ENCODE measurements around the gene AOC2. TPM values are rescaled to one million over a fixed set of nuclear protein-coding genes. Genes with fewer than 3 reads are reported as not detected.
"Not testable (repeated sequence)": the region's sequence is repeated elsewhere in the genome, so short reads cannot be mapped to it uniquely, and the experiment has no call there.

Gene AOC2
- total RNA-seq, 1 donor from 2014 or later, result 10.5 TPM

DNA sequence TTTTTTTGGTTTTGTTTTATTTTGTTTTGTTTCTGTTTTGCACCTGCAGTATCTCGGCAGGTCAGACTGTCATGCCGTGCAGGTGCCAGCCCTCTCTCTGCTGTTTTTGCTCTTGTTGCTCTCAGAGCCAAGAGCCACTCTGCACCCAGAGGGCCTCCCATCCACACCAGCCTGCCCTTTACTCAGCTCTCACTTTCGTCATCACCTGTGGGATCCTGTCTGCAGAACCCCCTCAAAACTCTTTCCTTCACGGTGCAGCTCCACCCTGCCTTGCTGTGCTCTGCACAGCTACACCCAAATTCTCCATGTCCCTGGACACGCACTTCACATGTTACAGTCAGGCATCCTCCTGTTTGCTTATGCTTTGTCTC, 9.2 kb downstream of the AOC2 start:
- DNase-seq (ENCODE audit: low spot score), result no peak

DNA sequence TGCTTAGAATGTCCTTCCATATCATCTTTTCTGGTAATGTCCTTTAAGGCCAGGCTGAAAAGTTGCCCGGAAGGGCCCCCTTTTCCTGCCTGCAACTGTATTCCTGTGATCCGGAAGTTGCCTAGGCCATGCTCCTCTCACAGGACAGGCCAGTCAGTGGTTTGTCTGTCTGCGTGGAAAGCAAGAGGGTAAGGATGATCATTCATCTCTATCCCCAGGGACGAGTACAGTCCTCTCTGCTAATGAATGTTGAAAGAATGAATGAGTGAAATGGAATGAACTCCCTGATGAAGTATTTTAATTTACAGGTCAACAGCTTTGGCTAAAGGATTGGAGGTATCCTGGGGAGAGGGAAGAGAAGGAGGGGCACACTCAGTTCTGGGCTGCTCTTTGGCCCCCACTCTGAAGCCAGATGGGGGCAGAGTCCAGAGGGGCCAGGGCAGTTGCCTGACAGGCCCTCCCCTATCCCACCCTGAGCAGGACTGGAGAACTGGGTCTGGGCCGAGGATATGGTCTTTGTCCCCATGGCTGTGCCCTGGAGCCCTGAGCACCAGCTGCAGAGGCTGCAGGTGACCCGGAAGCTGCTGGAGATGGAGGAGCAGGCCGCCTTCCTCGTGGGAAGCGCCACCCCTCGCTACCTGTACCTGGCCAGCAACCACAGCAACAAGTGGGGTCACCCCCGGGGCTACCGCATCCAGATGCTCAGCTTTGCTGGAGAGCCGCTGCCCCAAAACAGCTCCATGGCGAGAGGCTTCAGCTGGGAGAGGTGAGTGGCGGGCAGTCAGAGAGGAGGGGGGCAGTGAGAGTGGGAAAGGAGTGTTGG, 9.8 kb downstream of the AOC2 start:
- DNase-seq (ENCODE audit: low spot score), result no peak

GRCh38 chr17:42855048-42855596, 10.7 kb downstream of the AOC2 start:
- DNase-seq (ENCODE audit: low spot score), result no peak

DNA sequence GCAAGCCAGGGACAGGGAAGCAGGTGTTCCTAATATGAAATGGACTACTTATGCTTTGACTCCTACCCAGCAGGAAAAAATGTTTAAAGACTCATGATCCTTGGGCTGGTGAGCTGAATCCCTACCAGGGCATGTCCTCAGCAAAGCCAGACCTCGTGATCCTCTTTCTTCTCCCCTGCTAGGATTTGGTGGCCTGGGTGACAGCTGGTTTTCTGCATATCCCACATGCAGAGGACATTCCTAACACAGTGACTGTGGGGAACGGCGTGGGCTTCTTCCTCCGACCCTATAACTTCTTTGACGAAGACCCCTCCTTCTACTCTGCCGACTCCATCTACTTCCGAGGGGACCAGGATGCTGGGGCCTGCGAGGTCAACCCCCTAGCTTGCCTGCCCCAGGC, 11.7 kb downstream of the AOC2 start:
- not testable (repeated sequence) for DNase-seq (ENCODE audit: low spot score)

GRCh38 chr17:42856516-42856915, 12.1 kb downstream of the AOC2 start:
- DNase-seq (ENCODE audit: low spot score), result not testable (repeated sequence)

DNA sequence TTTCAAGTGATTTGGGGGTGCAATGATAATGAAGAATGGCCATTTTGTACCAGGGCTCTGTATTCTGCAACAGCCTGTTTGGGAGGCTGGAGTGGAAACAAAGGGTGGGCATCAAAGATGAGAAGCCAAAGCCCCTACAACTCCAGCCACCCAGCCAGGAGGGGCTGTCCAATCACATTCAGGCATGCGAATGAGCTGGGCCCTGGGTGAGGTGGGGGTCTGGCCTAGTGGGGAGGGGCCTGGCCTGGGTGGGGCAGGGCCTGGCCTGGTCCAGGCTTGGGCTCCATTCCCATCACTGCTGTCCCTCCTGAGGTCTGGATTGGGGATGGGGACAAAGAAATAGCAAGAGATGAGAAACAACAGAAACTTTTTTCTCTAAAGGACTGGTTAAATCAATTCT, 13.0 kb downstream of the AOC2 start:
- no peak for DNase-seq (ENCODE audit: low spot score)

DNA sequence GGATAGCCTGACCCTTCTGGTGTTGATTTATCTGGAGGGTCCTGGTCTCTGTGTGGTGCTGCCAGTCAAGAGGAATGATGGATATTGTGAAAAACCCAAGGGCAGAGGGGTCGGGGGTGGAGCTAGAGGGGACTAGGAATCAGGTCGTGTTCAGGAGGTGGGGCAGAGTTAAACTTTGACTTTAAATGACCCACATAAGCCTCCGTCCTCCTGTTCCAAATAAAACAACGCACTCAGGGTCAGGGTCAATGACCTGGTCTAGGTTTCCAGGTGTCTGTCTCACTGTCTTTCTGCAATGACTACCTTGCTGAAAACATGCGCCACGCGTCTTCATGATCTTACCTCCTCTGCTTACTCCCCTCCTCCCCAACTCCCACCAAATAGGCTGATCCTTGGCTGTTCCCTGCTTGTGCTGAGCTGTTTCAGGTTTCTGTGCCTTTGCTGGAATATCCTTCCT, 21.3 kb downstream of the AOC2 start:
- DNase-seq (ENCODE audit: low spot score), result no peak

- DNase-seq (ENCODE audit: low spot score), result no peak
Measured at GRCh38 chr17:42866216-42866615, 21.8 kb downstream of the AOC2 start.

DNA sequence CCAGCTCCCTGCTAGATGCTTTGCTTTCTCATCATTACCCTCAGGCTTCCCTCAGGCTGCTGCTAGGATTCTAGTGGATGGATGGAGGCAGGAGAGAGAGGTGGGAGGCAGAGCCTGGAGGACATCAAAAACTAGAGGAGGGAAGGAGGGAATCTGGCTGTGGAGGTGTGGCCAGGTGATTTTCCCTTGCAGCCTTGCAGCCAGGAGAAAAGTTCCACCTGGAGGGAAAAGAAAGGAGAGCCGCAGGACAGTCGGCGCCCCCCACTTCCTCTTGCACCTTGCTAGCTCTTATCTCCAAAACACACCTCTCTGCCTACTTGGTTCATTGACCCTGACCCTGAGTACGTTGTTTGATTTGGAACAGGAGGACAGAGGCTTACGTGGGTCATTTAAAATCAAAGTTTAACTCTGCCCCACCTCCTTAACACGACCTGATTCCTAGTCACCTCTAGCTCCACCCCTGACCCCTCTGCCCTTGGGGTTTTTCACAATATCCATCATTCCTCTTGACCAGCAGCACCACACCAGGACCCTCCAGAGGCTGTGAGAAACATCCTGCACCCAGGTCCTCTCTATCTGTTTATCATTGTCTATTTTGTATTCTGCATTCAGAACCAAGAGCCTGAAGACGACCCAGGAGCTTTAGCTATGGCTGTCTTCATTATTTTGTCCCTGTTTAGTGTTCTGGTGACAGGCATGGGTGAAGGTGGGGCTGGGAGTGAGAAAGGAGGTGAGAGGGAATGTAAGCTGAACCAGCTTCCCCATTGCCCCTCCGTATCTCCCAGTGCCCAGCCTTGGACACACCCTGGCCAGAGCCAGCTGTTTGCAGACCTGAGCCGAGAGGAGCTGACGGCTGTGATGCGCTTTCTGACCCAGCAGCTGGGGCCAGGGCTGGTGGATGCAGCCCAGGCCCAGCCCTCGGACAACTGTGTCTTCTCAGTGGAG, 22.5 kb downstream of the AOC2 start:
- no peak for DNase-seq (ENCODE audit: low spot score)

DNA sequence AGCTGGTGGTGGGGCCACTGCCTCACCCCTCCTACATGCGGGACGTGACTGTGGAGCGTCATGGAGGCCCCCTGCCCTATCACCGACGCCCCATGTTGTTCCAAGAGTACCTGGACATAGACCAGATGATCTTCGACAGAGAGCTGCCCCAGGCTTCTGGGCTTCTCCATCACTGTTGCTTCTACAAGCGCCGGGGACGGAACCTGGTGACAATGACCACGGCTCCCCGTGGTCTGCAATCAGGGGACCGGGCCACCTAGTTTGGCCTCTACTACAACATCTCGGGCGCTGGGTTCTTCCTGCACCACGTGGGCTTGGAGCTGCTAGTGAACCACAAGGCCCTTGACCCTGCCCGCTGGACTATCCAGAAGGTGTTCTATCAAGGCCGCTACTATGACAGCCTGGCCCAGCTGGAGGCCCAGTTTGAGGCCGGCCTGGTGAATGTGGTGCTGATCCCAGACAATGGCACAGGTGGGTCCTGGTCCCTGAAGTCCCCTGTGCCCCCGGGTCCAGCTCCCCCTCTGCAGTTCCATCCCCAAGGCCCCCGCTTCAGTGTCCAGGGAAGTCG, 23.4 kb downstream of the AOC2 start:
- not testable (repeated sequence) for DNase-seq (ENCODE audit: low spot score)

DNA sequence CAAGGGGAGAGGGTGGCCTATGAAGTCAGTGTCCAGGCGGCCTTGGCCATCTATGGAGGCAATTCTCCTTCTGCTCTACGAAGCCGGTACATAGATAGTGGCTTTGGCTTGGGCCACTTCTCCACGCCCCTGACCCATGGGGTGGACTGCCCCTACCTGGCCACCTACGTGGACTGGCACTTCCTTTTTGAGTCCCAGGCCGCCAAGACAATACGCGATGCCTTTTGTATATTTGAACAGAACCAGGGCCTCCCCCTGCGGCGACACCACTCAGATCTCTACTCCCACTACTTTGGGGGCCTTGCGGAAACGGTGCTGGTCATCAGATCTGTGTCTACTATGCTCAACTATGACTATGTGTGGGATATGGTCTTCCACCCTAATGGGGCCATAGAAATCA, 24.0 kb downstream of the AOC2 start:
- DNase-seq (ENCODE audit: low spot score), result no peak

DNA sequence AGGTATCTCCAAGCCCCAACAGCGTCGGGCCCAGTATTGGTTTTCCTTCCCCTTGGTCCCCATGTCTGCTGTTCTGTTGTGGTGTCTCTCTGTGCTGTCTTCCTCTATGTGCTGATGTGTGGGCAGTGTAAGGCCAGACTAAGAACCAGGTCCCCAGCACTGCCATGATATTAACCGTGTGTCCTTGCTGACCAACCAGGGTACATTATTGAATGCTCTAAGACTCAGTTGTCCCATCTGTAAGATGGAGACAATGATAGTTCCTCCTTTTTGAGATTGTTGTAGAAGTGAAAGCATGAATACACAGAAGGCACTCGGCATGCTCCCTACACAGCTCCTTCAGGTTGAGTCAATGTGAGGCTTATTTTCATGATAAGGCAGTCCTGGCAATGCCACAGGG, 27.3 kb downstream of the AOC2 start:
- no peak for DNase-seq (ENCODE audit: low spot score)

- no peak for DNase-seq (ENCODE audit: low spot score)
Measured at GRCh38 chr17:42872251-42872965, 28.0 kb downstream of the AOC2 start.

DNA sequence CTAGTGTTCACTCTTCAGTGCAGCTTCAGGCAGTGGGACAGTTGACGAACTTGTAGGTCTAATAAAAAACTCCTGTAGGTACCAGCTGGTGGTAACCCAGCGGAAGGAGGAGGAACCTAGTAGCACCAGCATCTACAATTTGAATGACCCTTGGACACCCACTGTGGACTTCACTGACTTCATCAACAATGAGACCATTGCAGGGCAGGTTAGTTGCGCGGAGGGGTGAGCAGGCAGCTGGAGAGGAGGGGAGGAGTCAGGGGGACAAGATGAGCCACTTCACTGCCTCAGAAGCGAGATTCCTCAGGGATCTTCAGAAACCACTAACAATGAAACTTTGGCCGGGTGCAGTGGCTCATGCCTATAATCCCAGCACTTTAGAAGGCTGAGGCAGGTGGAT, 28.9 kb downstream of the AOC2 start:
- no peak for DNase-seq (ENCODE audit: low spot score)

GRCh38 chr17:42873932-42874695, 29.7 kb downstream of the AOC2 start:
- DNase-seq (ENCODE audit: low spot score), result not testable (repeated sequence)

- no peak for DNase-seq (ENCODE audit: low spot score)
Measured at GRCh38 chr17:42877037-42877436, 32.7 kb downstream of the AOC2 start.

GRCh38 chr17:42878123-42878880, 33.9 kb downstream of the AOC2 start:
- no peak for DNase-seq (ENCODE audit: low spot score)

GRCh38 chr17:42878924-42879595, 34.7 kb downstream of the AOC2 start:
- DNase-seq (ENCODE audit: low spot score), result no peak

GRCh38 chr17:42879596-42879985, 35.2 kb downstream of the AOC2 start:
- DNase-seq (ENCODE audit: low spot score), result no peak
